Embryonic facial prominence (tissue), 1 donor: ENCODE data around the gene MYZAP.

Experiments used
- DNase-seq: peaks from one replicate; pipeline ENCODE4 v3.0.0-alpha.2; 2016; ENCODE audit errors: extremely low spot score

The MYZAP gene

DNA sequence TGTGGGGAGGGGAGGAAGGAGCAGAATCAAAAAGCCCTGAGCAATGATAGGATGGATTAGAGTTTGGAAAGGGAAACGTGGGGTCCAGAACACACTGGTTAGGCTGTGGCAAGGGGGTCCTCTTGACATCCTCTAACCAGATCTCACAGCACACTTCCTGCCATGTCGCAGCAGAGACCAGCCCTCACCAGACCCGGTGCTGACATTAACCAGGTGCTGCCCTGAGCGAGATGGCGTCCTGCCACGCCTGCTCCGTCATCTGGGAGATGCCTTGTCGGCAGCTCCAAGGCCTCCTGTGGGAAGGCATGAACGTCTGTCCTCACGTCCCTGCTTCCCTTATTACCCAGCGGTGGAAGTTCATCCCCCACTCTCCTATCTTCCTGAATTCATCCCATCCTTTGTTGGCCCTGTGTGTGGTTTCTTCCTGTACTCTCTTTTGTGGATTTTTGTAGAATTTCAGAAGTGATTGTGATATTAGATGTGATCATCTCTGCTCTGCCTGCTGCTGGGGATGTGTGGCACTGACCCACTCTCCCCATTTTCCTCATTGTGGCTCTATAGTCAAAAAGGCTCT, 29.4 kb upstream of the MYZAP start:
- no peak for DNase-seq

DNA sequence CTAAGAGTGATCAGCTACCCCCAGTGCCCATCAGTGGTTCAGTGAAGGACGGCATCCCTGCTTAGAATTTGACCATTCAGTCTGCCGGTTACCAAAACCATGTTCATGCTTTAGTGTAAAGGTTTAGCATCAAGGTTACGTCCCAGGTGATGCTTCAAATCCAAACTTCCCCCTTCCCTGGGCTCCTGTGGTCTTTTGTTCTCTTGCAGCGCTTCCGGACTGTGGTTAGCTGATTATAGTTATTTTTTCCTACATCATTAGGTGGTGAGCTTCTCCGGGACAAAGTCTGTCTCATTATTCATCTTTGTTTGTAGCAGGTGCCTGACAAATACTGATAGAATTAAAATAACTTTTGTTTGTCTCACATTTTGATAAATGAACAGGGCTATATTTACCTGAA, 28.3 kb upstream of the MYZAP start:
- no peak for DNase-seq

DNA sequence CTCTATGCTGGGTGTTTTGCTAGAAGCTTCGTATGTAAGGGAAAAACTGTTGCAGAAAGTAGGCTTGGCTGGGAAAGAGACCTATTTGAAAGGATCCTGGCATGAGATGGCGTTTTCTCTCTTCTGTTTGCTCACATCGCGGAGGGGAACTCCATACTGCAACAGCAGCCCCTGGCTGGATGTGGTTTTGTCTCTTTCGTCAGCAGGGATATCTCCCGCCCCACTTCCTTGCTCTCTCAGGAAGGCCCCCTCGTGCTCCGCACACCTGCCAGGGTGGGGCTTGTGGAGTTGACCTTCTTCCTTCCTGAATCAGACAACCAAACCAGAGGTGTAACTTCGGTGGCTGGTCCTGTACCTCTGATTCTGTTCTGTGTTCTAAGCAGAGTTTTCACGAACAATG, 26.4 kb upstream of the MYZAP start:
- no peak for DNase-seq

DNA sequence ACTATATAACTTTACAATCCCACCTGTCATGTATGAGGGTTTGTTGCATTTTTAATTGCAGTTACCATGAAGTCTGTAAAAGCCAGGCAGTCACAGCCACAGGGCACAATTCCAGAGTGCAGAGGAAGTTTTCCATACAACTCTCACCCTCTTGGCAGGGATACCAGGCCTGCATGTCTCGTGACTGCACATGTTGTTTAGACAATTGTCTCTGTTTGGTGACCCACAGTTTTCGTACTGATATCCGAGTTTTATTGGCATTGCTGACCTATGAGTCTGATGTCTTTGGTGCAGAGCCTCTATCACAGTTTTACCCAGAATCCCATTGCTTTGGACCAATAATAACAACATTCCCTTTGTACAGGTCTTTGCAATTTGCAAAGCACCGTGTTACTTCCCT, 24.9 kb upstream of the MYZAP start:
- no peak for DNase-seq

DNA sequence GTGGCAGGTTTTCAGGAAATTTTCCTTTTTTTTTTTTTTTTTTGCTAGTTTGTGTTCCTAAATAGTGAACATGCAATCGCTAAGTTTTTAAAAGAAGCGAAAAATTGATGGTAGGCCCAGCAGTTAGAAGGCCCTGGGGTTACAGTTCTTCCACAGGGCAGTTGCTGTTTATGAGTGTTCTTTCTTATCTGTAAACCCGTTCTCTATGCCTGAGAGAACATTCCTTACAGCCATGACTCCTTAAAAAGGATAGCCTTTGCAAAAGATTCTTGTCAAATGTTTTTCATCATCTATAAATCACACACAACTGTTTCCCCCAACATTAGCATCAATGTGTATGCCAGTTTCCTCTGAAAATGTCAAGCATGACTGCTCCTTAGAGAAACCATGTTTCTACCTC, 23.8 kb upstream of the MYZAP start:
- DNase-seq: no peak

DNA sequence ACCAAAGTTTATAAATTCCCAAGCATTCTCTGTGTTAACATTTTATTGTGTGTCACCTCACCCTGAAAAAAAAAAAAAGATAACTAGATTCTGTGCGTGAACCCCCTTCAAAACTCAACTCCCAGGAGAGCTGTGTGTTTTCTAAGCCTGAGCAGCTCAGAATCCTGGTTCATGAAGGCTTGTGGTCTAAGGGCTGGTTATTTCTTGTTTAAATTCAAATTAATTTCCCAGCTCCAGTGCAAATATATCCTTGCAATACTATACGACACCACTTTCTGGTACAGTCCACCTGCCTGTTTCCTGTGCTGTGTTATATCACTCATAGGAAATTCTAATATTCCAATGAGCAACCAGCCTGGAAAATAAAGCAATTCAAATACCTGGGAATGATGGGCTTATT, 23.4 kb upstream of the MYZAP start:
- no peak for DNase-seq

DNA sequence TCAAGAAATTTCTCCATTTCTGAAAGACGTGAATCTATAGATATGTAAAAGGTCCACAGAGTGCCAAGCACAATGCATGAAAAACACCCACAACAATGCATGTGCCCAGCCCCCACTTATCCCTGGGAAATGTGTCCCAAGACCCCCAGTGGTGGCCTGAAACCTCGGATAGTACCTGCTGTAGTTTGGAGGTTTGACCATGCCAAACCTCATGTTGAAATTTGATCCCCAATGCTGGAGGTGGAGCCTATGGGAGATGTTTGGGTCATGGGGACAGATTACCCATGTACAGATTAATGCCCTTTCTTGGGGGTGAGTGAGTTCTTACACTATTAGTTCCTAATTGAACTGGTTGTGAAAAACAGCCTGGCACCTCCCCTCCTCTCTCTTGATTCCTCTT, 21.4 kb upstream of the MYZAP start:
- DNase-seq: no peak

DNA sequence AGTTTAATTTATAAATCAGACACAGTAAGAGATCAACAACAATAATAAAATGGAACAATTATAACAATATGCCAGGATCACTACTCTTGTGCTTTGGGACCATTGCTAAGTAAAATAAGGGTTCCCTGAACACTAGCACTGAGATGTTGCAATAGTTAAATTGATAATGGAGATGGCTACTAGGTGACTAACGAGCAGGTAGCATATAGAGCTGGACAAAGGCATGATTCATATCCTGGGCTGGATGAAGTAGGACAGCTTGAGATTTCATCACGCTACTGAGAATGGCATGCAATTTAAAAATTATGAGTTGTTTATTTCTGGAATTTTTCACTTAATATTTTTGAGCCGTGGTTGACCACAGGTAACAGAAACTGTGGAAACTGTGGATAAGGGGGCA, 20.7 kb upstream of the MYZAP start:
- DNase-seq: no peak

DNA sequence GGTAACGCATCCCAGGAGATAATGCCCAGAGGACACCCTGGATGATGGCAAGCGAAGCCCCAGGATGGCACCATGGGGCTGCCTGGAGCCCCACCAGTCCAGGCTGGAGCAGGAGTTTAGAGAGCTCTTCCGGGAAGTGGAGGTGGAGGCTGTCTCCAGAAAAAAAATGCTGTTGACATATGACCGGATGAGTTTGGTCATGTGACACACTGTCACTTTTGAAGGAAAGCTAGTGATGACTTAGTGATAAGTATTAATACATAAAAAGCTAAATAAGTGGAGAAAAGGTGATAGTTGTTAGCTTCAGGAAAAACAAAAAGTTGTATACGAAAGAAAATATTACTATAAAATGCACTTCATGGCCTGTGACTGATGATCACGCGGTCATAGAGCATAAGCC, 20.0 kb upstream of the MYZAP start:
- no peak for DNase-seq

DNA sequence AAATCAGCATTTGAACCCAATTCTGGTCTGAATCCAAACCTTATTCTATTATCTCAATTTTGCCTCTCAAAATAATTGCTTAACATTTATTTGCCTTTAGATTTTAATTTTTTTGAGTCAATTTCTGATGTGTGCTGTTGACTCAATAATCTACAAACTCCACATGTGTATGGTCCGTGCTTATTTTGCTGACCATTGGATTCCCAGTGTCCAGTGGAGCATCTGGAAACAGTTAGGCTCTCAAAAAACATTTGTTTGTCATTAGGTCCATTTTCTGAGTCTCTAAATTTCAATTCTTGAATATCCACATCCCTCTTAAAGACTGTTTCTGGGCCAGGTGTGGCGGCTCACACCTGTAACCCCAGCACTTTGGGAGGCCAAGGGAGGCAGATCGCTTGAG, 19.2 kb upstream of the MYZAP start:
- DNase-seq: no peak

DNA sequence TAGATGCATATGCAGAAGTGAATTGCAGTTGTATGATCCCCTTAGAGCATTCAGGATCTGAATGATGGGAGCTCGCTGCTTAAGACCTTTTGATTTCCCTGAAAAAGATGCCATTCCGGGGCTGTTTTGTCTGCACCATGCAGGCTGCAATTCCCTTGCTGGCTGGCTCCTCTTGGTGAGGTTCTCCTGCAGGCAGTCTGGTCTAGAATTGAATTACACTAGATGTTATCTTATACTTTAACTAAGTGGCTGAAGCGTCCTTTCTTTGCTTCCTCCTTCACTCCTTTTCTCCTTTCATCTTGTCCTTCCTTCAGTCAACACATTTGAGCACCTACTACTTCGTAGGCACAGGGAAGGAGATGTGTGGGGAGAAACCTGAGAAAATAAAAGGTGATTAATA, 18.6 kb upstream of the MYZAP start:
- DNase-seq: no peak

DNA sequence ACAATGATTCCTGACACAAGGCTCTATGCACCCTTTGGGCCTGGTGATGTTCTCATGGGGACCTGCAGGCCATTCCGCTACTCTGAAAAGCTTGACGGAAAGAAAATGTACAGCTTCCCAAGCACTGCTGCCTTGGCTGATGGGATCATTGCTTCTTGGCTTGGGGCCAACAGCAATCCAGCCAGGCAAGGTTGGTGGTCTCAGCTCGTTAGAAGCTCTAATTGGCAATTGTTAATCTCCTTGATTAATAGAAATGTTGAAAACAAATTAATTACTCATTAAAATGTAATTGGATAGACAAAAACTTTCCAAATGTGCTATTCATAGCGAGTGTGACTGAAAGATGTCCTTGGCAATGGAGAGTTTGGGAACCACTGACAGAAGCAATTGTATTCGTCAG, 16.3 kb upstream of the MYZAP start:
- DNase-seq: no peak

DNA sequence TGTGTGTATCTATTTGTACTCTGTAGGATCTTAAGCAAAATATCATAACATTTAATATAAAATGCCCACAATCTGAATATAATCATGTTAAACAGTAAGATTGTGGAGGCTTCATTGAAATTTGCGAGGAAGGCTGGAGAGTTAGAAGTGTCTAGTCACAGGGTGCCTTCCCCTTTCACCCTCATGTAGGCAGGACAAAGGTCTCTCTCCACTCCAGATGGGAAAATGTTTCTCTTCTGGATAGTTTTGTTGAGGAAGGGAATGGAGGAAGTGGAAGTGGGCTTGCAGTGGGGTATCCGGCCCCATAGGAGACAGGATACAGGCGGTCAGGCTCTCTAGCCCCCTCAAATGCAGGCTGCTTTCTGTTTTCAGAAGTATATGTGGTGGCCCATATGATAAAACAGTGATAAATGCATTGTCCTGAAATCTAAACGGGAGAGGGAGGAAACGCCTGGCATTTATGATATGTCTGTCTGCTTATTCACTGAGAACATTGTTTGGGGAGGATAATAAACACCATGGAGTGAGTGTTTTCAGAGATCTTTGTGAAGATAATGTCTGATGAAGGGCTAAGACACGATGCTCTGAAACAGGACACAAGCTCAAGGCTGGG, 13.3 kb upstream of the MYZAP start:
- no peak for DNase-seq

DNA sequence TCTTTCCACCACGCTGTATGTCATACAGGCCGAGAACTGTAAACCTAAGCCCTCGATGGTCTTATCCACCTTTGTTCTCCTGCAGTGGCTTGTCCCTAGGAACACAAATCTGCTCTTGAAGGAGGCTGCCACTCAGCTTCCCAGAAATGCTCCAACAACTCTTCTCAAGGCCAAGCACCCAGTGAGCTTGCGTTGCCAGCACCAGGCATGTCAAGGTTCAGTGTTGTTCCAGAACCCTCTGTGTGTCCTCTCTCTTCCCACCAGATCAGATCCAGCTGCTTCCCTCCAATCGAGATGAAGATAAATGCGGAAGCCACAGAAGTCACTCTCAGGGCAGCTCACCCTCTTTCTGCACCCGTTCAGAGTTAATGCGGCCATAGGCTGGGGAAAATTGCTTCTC, 11.3 kb upstream of the MYZAP start:
- no peak for DNase-seq

DNA sequence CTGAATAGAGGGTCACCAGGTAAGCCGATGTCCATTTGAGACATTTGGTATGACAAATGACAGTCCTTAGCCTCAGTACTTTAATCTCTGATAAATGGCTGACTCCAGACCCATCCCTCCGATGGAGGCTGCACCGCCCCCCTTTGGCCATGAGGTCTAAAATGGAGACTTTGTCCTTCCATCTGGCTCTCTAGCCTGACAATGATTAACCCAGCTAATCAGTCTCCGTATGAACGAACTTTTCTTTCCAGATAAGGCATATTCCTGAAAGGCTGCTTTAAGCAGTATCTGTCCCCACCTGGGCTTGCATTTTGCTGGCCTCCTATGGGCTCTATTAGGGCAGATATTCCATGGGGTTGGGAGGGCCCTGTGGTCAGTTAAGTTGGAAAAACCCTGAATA, 10.8 kb upstream of the MYZAP start:
- DNase-seq: no peak

DNA sequence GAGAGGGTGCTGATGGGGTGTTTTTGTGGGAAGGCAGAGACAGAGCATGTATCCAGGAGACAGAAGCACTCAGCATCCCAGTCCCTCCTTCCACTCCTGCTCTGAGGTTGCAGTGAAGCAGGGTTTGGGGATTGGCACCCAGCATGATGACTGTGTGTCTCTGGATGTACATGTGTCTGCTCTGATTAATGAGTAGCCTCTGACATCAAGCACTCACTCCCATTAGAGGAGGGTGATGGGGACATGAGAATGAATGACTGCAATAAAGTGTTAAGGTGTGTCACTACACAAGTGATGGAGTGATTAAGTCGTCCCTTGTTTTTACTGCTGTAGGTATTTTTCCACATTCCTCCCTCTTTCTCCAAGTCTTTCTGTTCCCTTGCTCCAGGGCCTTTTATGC, 9.6 kb upstream of the MYZAP start:
- no peak for DNase-seq

DNA sequence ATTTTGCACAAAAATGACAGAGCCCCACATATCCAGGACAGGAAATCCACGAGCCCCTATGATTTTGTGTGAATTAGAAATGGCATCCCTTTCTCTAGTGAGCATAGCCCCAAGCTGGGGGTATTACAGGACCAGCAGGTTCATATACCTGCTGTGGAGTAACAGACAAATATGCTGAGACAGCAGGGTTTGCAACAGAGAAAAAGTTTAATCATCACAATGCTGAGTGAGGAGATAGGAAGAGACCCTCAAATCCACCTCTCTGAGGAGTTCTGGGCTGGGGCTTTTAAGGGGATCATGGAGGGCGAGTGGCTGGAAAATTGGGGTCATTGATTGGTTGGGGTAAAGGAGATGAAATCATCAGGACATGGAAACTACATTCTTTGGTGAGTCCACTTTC, 8.4 kb upstream of the MYZAP start:
- no peak for DNase-seq

DNA sequence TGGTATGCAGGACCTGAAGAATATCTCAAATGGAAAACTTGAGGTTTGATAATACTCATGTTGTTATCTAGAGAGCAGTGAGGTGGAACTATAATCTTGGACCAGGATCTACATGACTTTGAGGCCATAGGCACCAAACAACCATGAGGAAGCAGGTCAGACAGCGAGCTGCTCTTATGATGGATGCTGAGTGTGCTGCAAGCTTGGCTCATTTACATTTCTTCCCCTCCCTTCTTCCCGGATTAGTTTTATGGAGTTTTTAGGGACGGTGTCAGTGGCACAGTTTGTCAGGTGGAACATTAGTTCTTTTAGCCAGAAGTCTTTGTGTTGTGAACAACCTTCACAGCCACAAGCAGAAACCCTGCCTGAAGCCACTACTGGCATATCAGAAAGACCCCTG, 8.0 kb upstream of the MYZAP start:
- no peak for DNase-seq

DNA sequence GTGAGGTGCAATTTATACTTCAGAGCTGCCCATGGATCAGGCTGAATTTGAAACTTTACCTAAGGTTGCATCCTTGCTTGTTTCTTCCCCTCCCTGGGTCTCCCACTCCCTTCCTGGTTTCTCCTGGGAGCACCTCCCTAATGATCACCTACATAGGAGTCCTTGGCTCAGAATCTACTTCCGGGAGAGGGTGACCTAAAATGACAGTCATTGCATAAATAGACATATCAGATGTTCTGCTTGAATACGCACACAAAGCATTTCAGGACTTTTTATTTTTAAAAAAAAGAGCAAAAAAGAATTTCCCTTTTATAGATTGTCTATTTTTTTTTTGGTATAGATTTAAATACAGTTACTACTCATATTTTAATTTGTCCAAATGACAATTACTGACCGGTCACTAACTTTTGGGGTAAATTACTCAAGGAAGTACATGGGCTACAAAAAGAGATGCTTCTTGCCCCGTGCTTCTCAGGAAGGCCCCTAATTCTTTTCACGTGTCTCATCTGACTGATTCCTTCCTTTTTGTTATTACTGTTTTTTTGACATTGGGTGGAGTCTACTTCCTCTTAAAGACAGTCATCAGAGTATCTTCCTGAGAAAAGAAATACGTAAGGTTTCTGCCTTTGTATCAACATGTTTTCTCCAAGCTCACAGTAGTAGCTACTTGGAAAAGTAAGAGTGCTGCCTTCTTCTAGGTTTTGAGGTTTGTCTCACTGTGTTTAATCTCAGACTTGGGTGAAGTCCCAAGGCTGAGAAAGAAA, 4.9 kb upstream of the MYZAP start:
- no peak for DNase-seq

DNA sequence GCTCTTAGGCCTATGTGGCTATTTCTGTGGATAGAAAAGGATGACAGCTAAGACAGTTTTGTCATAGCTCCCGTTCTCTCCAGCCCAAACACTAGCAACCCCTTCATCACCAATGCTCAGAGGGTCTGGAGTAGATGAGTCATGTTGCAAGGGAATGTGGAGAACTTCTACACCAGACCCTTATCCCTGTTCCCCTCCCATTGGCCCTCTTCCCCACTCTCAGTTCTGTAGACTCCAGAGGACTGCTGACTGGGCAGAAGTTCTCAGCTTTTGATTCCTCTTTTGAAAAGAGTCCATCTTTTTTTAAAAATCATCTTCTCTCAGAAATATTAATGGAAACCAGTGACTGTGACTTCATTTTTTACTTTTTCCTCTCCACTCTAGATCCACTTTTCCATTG, 2.4 kb upstream of the MYZAP start:
- DNase-seq: no peak

DNA sequence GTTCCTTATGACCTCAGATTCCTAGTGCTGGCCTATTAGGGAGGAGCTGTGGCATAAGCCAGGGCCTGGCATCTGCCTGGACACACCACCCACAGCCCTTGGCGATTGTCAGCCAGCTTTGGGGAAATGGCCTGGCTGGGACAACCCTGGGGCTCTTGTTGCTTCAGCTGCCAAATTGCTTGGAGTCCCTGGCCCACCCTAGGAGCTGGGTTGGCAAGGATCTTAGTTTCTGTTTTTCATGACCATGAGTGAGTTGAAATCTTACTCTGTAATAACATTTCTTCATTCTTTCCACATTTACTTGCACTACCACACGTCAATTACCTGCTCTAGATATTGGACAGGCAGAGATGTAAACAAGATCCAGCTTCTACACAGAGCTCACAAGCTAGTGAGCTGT, 1.9 kb upstream of the MYZAP start:
- no peak for DNase-seq

DNA sequence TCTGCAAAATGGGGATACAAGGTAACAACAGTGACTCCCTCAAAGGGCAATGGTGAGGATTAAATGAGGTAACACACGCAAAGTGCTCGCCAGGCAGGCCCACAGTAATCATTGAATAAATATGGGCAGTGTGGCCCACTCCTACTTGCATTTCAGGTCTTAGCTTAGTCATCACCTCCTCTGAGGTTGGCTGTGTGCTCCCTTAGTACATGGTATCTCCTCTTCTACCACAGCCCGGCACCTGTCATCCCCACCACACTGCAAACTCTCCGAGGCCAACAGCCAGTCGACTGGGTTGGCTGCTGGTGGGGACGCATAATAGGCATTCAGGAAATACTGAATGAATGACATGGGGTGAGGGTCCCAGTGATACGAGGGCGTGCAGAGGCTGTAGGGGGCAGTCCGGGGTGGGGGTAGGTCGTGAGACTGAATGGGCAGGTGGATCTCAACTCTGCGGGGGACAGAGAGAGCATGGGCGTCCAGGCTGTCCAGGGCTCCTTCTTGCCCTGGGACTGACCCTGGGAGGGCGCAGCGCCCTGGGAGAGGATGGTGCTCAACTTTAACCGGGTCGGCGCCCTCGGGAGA, 375 bp upstream of the MYZAP start:
- no peak for DNase-seq

DNA sequence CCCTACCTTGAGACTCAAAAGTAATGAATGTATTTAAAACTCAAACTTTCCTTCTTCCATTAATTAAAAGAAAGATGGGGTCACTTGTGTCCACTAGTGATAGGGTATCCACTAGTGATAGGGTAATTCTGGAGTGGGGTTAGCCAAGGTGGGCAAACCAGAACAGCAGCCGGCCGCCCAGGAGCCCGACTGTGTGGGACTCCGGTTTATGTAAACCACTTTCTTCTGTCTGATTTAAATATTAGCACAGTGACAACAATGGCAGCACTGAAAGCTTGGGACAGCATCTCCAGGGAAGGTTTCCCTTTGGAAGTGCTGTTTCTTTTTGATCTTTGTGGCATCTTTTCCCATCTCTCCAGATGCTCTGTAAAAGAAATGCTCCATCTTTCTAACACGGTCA, 722 bp downstream of the MYZAP start:
- DNase-seq: no peak
